Islet of Langerhans (tissue), 1 donor: ENCODE results near the gene INTS3.

Experiments
- FAIRE-seq: peaks from one replicate; lab custom pipeline; 2011; peaks lifted over from hg19 to GRCh38; lab: Jason Lieb, UNC

INTS3 gene, protein sequence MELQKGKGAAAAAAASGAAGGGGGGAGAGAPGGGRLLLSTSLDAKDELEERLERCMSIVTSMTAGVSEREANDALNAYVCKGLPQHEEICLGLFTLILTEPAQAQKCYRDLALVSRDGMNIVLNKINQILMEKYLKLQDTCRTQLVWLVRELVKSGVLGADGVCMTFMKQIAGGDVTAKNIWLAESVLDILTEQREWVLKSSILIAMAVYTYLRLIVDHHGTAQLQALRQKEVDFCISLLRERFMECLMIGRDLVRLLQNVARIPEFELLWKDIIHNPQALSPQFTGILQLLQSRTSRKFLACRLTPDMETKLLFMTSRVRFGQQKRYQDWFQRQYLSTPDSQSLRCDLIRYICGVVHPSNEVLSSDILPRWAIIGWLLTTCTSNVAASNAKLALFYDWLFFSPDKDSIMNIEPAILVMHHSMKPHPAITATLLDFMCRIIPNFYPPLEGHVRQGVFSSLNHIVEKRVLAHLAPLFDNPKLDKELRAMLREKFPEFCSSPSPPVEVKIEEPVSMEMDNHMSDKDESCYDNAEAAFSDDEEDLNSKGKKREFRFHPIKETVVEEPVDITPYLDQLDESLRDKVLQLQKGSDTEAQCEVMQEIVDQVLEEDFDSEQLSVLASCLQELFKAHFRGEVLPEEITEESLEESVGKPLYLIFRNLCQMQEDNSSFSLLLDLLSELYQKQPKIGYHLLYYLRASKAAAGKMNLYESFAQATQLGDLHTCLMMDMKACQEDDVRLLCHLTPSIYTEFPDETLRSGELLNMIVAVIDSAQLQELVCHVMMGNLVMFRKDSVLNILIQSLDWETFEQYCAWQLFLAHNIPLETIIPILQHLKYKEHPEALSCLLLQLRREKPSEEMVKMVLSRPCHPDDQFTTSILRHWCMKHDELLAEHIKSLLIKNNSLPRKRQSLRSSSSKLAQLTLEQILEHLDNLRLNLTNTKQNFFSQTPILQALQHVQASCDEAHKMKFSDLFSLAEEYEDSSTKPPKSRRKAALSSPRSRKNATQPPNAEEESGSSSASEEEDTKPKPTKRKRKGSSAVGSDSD

DNA sequence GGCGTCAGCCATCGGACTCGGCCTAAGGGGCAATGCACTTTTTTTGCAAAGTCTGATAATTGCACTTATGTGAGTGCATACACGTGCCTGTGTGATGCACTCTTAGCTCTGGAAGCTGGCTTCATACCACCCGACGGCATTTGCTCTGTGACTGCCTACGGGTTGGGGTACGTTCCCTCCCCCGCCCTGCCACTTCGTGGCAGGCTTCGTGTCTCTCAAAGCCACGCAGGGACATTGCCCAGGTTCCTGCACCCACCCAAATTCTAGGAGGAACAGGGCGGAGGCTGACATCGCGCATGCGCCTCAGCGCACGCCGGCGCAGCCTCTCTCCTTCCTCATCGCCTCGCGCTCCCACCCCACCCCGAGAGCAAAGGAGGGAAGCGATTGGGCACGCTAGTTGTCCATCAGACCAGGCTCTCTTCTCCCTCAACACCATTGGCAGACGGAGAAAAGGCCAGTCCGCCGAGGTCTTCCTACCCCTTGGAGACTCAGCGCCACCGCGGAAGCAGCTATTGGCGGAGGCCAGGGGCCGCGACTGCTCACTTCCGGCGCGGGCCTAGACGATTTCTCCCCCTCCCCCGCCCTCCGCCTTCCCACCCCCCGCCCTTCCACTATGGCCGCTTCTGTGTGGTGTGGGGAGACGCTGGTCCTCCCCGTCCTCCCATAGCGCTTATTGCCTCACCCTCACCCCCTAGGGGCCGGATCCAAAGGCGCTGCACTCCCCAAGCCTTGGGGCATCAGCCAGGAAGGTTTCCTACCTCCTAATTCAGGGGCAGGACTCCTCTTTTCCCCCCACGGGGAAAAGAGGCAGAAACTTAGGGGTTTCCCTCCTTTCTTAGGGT, at the start of gene INTS3:
Gene INTS3 (plus strand): TSS at position 588 of the 842 bp plus-strand sequence. CDS start 585 bp downstream, outside the sequence.
- FAIRE-seq: peak; percentile 95

DNA sequence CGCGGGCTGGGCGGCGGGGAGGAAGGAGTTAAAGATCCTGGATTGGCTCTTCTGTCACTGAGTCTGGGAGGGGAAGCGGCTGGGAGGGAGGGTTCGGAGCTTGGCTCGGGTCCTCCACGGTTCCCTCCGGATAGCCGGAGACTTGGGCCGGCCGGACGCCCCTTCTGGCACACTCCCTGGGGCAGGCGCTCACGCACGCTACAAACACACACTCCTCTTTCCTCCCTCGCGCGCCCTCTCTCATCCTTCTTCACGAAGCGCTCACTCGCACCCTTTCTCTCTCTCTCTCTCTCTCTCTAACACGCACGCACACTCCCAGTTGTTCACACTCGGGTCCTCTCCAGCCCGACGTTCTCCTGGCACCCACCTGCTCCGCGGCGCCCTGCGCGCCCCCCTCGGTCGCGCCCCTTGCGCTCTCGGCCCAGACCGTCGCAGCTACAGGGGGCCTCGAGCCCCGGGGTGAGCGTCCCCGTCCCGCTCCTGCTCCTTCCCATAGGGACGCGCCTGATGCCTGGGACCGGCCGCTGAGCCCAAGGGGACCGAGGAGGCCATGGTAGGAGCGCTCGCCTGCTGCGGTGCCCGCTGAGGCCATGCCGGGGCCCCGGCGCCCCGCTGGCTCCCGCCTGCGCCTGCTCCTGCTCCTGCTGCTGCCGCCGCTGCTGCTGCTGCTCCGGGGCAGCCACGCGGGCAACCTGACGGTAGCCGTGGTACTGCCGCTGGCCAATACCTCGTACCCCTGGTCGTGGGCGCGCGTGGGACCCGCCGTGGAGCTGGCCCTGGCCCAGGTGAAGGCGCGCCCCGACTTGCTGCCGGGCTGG, 49.1 kb upstream of the INTS3 start, which contains the start of gene NPR1:
Gene NPR1 (plus strand): TSS at position 170 of the 818 bp plus-strand sequence. CDS start 421 bp downstream, at position 591.
- no peak for FAIRE-seq

DNA sequence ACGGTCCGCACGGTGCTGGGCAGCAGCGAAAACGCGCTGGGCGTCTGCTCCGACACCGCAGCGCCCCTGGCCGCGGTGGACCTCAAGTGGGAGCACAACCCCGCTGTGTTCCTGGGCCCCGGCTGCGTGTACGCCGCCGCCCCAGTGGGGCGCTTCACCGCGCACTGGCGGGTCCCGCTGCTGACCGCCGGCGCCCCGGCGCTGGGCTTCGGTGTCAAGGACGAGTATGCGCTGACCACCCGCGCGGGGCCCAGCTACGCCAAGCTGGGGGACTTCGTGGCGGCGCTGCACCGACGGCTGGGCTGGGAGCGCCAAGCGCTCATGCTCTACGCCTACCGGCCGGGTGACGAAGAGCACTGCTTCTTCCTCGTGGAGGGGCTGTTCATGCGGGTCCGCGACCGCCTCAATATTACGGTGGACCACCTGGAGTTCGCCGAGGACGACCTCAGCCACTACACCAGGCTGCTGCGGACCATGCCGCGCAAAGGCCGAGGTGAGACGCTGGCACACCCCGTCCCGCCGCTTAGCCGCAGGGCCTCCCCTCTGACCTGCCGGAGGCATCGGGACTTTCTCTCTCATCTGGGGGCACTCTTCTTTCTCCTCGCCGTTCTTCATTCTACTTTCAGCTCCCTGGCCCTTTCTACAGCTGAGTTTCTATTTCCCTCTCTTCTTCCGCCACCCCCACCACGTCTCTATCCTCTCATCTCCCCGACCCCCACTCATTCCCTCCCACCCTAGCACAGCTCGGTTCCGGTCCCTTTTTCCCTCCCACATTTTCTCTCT, 48.3 kb upstream of the INTS3 start:
- FAIRE-seq: no peak

DNA sequence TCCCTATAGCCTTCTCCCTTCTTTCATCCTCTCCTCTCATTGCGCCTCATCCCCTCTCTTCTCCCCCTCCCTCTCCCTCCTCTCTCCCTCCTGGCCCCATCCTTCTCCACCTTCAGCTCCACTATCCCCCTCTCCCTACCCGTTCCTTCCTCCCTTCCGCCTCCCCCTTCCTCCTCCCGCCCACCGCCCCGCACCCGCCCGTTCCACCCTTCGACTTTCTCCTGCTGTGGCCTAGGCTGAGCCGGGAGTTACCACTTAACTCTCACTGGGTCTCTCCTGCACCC, 47.8 kb upstream of the INTS3 start:
- no peak for FAIRE-seq

DNA sequence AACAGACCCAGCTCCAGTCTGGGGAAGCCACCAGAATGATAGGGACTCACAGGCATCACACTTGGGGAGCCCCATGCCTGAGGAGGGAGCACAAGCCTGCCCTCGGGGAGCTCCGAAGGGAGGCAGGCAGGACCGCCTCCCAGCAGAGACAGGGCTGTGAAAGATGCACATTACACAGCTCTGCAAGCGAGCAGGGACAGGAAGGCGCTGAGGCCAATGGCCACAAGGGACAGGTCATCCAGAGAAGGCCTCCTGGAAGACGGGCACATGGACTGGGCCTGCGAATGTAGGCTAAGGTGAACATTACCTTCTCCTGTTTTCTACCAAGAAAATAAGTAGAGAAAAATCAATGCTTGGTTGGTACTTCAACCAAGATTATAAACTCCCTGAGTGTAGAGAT, 45.1 kb upstream of the INTS3 start:
- no peak for FAIRE-seq

DNA sequence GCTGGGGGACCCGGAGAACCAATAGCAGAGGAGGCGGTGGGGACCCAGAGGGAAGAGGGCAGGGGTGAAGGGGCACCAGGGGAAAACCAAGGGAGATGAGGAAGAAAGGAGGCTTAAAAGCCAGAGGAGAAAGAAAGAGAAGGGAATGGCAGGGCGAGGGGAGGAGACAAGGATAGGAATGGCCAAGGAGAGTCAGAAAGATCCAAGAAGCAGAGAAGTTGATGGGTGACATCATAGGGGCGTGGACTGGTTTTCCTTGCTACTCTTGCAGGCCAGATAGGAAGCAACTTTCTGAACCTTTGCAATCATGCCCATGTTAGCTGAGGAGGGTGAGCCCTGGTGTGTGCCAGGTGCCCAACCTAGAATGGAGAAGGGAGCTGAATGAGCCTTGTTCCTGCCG, 44.0 kb upstream of the INTS3 start:
- FAIRE-seq: no peak

DNA sequence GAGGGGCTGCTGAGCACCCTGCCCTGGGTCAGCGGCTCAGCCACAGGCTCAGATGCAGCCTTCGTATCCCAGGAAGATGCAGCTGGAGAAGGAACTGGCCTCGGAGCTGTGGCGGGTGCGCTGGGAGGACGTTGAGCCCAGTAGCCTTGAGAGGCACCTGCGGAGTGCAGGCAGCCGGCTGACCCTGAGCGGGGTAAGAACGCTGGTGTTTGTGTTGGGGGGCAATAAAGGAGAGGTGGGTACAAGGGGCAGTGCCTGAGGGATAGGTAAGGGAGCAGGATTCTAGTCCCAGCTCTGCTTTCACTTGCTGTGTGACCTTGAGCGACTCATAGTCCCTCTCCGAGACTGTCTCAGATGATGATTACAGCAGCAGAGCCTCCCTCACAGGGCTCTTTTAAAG, 43.0 kb upstream of the INTS3 start:
- no peak for FAIRE-seq

DNA sequence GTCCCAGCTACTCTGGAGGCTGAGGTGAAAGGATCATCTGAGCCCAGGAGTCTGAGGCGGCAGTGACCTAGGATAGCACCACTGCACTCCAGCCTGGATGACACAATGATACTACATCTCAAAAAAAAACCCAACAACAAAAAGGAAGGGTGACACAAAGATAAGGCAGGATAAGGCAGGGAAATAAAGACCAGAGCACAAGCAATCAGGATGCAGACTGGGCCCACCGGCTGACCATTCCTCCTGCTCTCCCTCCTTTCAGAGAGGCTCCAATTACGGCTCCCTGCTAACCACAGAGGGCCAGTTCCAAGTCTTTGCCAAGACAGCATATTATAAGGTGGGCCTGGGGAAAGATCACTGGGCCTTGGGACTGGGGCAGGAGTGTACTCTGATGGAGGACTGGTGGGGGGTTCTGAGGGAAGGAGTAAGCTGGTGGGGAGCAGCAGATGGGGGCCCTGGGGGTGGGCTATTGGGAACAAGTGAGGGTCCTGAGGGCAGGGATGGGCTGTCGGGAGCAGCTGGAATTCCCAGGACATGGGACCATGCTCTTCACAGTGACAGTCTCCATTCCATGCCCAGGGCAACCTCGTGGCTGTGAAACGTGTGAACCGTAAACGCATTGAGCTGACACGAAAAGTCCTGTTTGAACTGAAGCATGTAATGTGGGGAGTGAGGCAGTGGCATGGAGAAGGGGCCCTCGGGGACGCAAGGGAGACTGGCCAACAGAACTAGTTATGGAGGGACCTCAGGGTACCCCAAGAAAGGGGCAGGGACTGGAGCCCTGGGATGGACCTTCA, 42.1 kb upstream of the INTS3 start:
- no peak for FAIRE-seq

DNA sequence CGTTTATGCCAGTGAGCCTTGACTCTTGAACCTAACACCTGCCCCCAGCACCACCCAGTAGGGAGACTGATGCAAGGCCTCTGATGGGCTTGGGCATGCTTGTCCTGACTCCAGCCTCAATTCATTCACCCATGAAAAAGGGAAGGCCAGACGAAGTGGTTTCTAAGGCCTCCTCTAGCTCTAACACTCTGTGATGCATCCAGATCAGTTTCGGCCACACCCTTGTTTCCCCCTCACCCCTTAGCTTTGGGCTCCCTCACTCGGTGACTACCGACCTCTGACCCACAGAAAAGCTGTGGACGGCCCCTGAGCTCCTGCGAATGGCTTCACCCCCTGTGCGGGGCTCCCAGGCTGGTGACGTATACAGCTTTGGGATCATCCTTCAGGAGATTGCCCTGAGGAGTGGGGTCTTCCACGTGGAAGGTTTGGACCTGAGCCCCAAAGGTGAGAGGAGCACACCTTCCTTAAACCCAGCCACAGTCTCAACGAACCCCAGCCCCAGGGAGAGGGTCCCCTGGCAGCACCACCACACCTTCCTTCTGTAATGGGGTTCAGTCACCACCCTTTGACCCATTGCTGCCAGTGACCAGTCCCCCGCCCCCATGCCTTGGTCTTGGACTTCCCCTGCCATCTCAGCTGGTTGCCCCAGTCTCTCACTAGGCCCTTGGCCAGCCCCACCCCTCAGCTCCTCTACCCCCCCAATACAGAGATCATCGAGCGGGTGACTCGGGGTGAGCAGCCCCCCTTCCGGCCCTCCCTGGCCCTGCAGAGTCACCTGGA, 40.3 kb upstream of the INTS3 start:
- FAIRE-seq: no peak

DNA sequence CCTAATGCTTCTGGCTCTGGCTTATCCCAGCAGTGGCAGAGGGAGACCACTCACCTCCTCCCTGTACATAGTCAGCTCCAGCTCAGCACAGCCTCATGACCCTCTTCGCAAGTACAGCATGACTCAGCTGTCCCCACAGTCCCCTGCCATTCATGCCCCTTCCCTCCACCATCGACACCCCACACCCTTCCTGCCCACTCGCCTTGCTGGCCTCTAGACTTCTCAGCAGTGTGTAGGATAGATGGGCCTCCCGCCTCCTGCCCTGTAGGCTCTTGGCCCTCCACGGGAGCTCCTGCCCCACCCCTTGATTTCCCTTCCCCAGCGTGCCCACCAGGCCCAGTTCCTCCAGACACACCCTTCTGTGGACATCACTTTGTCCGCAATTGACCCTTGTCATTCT, 39.6 kb upstream of the INTS3 start:
- FAIRE-seq: no peak

DNA sequence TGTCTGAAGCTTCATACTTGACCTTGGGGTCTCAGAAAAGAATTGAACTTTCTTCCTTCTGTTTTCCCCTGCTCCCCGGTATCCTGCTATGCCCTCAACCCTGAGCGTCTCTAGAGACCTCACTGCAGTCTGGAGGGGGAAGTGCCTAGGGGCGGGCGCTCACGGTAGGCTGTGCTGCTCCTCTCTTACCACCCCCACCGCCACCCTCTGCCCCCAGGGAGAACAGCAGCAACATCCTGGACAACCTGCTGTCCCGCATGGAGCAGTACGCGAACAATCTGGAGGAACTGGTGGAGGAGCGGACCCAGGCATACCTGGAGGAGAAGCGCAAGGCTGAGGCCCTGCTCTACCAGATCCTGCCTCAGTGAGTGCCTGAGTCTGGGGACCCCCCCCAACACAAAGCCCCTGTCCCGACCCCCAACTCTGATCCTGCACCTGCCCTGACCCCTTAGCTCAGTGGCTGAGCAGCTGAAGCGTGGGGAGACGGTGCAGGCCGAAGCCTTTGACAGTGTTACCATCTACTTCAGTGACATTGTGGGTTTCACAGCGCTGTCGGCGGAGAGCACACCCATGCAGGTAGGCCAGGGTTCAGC, 39.0 kb upstream of the INTS3 start:
- FAIRE-seq: no peak

DNA sequence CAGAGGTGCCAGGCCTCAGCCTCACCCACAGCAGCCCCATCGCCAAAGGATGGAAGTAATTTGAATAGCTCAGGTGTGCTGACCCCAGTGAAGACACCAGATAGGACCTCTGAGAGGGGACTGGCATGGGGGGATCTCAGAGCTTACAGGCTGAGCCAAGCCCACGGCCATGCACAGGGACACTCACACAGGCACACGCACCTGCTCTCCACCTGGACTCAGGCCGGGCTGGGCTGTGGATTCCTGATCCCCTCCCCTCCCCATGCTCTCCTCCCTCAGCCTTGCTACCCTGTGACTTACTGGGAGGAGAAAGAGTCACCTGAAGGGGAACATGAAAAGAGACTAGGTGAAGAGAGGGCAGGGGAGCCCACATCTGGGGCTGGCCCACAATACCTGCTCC, 34.4 kb upstream of the INTS3 start:
- FAIRE-seq: no peak

DNA sequence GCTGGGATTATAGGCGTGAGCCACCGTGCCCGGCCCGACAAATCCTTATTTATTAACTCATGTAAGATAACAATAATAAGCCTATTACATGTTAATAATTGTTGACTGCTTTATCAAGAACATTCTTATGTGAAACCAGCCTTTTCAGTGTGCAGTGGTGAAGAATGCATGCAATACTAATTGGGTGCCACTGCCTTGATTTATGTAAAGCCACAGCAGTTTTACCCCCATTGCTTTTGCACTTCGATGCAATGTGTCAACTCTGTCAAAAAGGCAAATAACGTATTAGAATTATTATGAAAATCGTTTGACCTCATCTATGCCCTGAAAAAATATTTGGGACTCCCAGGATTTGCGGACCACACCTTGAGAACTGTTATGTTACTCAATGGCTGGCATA, 31.1 kb upstream of the INTS3 start:
- no peak for FAIRE-seq

DNA sequence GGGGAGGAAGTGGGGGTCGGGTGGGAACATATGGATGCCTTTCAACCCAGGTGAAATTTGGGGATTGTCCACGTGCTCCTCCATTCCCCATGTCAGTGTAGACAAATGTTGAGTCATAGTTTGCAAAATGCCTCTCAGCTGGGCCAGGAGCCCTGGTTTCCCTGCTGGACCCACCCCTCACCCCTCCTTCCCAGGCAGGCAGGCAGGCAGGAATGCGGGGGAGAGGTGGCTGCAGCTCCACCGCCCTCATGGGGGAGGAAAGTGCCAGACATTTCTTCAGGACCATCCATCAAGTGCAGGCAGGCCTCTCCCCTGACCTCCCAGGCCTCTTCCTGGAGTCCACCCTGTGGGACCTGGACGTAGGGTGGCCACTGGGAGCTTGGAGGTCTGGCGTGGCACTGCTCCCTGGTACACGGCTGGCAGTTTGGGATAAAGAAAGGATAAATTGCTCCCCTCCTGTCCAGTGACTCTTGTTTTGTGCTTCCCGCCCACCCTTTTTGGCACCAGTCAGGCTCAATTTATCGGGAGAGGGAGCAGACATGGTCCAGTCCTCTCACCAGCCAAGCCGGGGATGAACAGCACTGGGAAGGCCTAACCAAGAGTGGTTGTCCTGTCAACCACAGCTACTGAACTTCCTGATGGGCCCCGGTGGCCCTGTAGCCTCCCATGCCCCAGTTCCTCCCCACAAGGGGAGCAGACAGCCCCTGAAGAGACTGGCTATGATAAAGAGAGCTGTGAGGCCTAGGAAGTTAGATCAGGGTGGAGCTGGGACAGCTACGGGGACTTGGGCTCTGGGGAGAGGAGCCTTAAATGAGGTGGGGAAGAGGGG, 30.4 kb upstream of the INTS3 start:
- FAIRE-seq: no peak

DNA sequence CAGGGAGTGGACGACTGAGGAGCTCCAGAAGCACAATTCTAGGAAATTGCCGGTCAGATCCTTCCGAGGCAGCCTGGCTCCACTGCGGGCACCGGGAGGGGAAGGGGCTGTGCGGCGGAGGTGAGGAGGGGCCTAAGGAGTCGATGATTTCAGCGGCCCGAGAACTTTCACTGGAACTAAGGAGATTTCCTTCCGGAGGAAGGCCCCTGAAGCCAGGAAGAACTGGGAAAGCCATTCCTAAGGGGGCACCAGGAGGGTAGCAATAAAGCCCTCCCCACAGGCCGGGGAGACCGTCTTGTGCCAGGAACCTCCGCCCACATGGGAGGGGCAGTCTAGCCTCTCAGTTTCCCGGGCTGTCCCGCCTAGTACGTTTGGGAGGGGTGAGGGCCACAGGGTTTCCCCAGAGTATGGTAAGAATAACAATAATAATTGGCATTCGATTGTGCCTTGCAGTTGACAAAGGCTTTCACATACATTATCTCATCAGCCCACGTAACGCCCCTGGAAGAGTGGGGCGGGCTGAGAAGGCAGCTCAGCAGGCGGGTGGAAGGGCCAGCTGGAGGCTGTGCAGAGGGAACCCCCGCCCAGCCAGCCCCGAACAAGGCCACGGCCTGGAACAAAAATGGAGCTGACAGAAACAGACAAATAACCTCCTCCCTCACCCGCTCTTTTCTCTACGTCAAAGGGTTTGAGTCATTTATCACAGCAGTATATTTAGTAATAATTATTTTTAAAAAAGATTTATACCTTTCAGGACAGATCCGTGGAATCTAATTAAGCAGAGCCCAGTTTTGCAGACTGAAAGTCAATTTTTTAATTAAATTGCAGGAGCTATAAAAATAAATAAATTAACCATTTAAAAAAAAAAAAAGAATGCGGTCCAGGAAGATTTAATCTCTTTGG, 29.6 kb upstream of the INTS3 start:
- FAIRE-seq: no peak

DNA sequence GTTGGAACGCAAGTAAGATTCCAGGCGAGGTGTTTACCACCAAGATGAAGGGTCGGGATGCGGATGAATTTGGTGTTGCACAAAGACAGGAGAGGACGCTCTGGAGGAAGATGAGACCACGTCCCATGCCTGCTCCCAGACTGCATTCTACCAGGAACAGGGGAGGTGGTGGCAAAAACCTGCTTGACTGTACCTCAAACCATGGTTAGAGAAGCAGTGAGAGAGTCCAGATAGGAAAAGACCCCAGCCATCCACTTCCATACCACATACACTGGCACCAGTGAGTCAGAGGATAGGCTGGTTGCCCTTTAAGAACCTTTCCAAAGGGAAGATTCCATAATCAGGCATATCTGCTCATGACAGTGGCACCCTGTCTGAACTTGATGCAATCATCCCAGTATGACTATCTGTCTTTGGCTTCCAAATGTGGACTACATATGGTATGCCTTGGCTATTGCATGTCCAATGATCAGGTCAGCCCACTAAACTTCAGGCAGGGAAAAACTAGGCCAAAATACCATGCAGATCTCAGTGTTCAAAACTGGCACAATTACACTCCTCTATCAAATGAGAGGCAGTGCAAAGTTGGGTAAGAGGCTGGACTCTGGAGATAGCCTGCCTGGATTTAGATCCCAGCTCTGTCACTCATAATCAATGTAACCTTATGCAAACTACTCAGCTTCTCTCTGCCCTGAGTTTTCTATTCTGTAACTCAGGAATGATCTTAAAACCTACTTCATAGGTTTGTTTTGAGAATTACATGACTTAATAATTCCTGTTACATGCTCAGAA, 28.7 kb upstream of the INTS3 start:
- no peak for FAIRE-seq
